H1 (cell line): ENCODE measurements around the gene DSTN. TPM values are rescaled to one million over a fixed set of nuclear protein-coding genes. Genes with fewer than 3 reads are reported as not detected.

ENCODE experiments used
- MAFK ChIP-seq: IDR thresholded peaks from 2 replicates; pipeline ENCODE4 v1.6.1; 2012; ENCODE audit warnings: low read depth, mild to moderate bottlenecking, improper control_type of control experiment, low read length
- ZNF274 ChIP-seq: IDR thresholded peaks from 2 replicates; pipeline ENCODE4 v1.7.0; 2012; ENCODE audit warnings: low read length, borderline replicate concordance; ENCODE audit errors: extremely low read depth
- polyA plus RNA-seq, 7 experiments: library from polyadenylated mRNA; depleted of rRNA in 3 of 7; stranded (reverse) in 5 of 7; unstranded in 2 of 7; fragments of >200 nt in 5 of 7; fragments of 200-250 nt in 2 of 7; gene quantifications; 1 replicate in 5 of 7; 2 replicates in 1 of 7; 4 replicates in 1 of 7; pipeline versions ENCODE4 v1.2.1 to v1.2.3, GENCODE V29; 2011 to 2013; ENCODE audit warnings: missing spikeins in 2 of 7, mixed read lengths in 2 of 7
- total RNA-seq: library from RNA; stranded (reverse); fragmentation: NEBNext Ultra II Directional; extraction: Animal tissue kit (Norgen Biotek cat#: 25700); gene quantifications from 2 replicates; pipeline ENCODE4 v1.2.1, GENCODE V29; 2021
- TF ChIP-seq, protein P1 (sequence below), 3 experiments: IDR thresholded peaks; 1 replicate in 2 of 3; 2 replicates in 1 of 3; pipeline versions ENCODE4 v1.5.1 to v1.6.1; 2011; ENCODE audit warnings: low read length in 3 of 3, mild to moderate bottlenecking in 3 of 3, inconsistent platforms in 2 of 3, low read depth in 1 of 3, moderate library complexity in 1 of 3; ENCODE audit not compliant: insufficient read depth in 1 of 3; ENCODE audit errors: control extremely low read depth in 1 of 3

Gene DSTN
- total and polyA plus RNA-seq, 2 of the 8 experiments (the other 6 are each of a cell fraction or from before 2014, with no cell fraction given), result 43.3 to 208 TPM

DNA sequence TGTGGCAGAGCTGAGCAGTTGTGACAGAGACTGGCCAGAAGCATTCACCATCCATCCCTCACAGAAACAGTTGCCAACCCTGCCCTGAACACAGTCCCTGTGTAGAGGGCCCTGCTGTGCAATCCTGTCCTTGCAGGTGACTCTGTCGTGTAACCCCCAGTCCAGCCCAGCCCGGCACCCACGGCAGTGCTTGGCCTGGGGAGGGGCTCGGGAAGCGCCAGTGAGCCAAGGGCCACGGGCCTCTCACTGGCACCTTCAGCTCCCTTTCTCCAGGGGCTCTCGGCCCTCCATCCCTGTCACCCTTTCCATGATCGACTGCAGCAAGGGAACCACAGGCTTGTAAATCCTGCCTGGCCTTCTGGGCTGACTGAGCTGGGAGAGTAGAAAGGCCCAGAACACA lies 59.1 kb downstream of the DSTN start (continued):
- no peak for TF ChIP-seq MAFK
- TF ChIP-seq, protein P1, sequence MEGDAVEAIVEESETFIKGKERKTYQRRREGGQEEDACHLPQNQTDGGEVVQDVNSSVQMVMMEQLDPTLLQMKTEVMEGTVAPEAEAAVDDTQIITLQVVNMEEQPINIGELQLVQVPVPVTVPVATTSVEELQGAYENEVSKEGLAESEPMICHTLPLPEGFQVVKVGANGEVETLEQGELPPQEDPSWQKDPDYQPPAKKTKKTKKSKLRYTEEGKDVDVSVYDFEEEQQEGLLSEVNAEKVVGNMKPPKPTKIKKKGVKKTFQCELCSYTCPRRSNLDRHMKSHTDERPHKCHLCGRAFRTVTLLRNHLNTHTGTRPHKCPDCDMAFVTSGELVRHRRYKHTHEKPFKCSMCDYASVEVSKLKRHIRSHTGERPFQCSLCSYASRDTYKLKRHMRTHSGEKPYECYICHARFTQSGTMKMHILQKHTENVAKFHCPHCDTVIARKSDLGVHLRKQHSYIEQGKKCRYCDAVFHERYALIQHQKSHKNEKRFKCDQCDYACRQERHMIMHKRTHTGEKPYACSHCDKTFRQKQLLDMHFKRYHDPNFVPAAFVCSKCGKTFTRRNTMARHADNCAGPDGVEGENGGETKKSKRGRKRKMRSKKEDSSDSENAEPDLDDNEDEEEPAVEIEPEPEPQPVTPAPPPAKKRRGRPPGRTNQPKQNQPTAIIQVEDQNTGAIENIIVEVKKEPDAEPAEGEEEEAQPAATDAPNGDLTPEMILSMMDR (IDR thresholded peaks at IDR 0.05; ENCODE audit: control extremely low read depth in 1 of 3, insufficient read depth in 1 of 3, low read depth in 1 of 3, low read length in 3 of 3), result no peak
- no peak for TF ChIP-seq ZNF274
- TF ChIP-seq, all 59 proteins: peak for 0
